ENCODE measurements around the gene CDR2. TPM values are rescaled to one million over a fixed set of nuclear protein-coding genes. Genes with fewer than 3 reads are reported as not detected.

CDR2 gene
- total RNA-seq, 4 donors from 2014 or later: 12.1 to 55.7 (median 21.7) TPM

- Histone ChIP-seq H3K4me1 (peaks cover 0 to 9% of the 10 kb centered on the region in 2 donors), H3K4me3 (no peak overlapping the region), H3K36me3 (no peaks in the 10 kb centered on the region), H3K9me3 (no peaks in the 10 kb centered on the region), H3K27ac (no peak overlapping the region), H3K27me3 (no peaks in the 10 kb centered on the region)
- intact Hi-C loops (cut with DNase I; ENCODE audit: low total_unique reads): no loop called here
- DNase-seq: no peak
- no peak for TF ChIP-seq CTCF (IDR thresholded peaks at IDR 0.05)
- TF ChIP-seq POLR2A (IDR thresholded peaks at IDR 0.05): no peak
These were observed 7.5 kb downstream of the CDR2 start for GRCh38 chr16:22366889-22367288.

DNA sequence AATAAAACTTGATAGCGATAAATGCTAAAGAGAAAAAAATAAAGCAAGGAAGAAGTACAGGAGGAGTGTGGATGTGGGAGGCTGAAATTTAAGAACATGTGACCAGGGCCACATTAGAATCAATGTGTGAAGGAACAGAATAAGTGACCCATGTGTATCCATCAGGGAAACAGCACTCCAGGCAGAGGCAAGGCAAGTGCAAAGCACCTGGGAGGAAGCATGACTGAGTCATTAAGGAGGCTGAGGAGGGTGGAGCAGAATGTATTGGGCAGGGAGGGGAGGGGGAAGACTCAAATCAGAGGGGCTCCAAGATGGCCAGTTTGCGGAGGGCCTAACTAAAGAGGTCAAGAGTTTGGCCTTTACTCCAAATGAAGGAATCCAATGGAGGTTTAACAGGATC is 8.0 kb downstream of the CDR2 start:
- Histone ChIP-seq H3K4me3 (no peak overlapping the region), H3K36me3 (no peaks in the 10 kb centered on the region), H3K9me3 (no peaks in the 10 kb centered on the region), H3K4me1 (peaks cover 0 to 9% of the 10 kb centered on the region in 2 donors), H3K27me3 (no peaks in the 10 kb centered on the region), H3K27ac (no peak overlapping the region)
- TF ChIP-seq POLR2A (IDR thresholded peaks at IDR 0.05) (no peak), CTCF (IDR thresholded peaks at IDR 0.05) (no peak)
- intact Hi-C loops (cut with DNase I; ENCODE audit: low total_unique reads): no loop called here
- no peak for DNase-seq

GRCh38 chr16:22364241-22364640 is 10.2 kb downstream of the CDR2 start:
- TF ChIP-seq CTCF (IDR thresholded peaks at IDR 0.05): no peak
- no peak for TF ChIP-seq POLR2A (IDR thresholded peaks at IDR 0.05)
- Histone ChIP-seq H3K9me3 (no peaks in the 10 kb centered on the region), H3K36me3 (no peaks in the 10 kb centered on the region), H3K27me3 (no peaks in the 10 kb centered on the region), H3K4me3 (no peak overlapping the region), H3K4me1 (peaks cover 0 to under 1% of the 10 kb centered on the region in 2 donors), H3K27ac (no peak overlapping the region)
- no peak for DNase-seq
- intact Hi-C loops (cut with DNase I; ENCODE audit: low total_unique reads): no loop called here

- H3K4me1 ChIP-seq: no peaks in the 10 kb centered on the region
- no peak overlapping the region for H3K4me3 ChIP-seq
- intact Hi-C loops (cut with DNase I; ENCODE audit: low total_unique reads): no loop called here
These were observed 13.3 kb downstream of the CDR2 start for GRCh38 chr16:22360963-22361659.

More at GRCh38 chr16:22360963-22361659, 13.3 kb downstream of the CDR2 start:
- TF ChIP-seq CTCF (IDR thresholded peaks at IDR 0.05) (no peak), POLR2A (IDR thresholded peaks at IDR 0.05) (no peak)
- H3K27ac ChIP-seq: no peak overlapping the region
- no peaks in the 10 kb centered on the region for H3K9me3 ChIP-seq
- DNase-seq: no peak
- H3K27me3 ChIP-seq: no peaks in the 10 kb centered on the region
- no peaks in the 10 kb centered on the region for H3K36me3 ChIP-seq

All from uterus (tissue), 4 donors.